GM18526 (cell line): ENCODE data around the gene SHISA9.

Experiments
- POLR2A ChIP-seq: IDR thresholded peaks from 3 replicates; pipeline ENCODE4 v1.6.1; 2011; ENCODE audit not compliant: insufficient read length; ENCODE audit errors: extremely low read depth

SHISA9 gene

DNA sequence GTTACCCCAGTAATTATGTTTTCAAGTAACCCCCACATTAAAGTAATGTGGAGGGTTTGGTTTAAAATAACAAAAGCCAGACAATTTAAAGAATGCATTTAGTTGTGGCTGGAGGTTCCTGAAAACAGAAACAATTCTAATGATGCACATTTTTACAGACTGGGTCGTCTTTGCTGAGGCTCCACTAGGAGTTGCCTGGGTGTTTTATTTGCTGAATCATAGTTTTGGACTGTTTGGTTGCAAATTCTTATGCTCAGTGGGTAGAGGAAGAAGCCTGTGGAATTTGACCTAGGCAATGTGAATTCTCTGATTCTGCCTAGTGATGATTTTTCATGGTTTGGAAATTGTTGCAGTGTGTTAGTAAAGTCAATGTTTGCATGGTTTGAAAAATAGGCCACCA, 16.3 kb downstream of the SHISA9 start:
- no peak for TF ChIP-seq POLR2A

GRCh38 chr16:12920739-12921138, 19.3 kb downstream of the SHISA9 start:
- TF ChIP-seq POLR2A, result no peak

DNA sequence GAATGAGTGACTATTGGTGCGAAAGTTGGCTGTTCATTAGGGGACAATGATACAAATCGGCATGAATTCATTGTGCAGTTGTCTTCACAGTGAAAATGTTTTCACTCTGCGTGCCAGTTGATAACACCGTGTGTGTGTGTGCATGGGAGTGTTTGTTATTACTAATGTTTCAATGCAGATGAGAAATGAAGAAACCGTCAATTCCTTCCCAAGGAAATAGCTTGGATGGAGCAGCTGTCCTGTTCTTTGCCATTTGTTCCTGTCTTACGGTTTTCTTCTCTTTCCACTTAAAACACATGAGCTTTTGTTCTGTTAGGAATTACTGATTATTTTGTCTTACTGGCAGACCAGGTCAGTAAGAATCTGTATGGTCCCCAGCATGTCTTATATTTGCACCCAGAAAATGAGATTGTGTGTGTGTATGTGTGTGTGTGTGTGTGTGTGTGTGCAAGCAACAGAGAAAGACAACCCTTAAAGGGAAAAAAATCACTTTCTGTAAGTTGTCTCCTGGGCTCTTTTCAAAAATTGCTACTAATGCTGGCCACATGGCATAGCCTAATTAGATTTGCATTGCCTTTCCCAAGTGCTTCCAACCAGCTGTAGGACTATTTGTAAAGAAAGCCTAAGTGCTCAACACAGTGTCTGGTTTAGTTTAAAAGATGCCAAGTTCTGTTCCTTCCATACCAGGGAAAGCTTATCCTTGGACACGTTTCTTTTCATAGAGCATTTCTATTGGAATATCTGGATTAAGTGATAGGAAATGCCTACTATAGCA, 23.8 kb downstream of the SHISA9 start:
- no peak for TF ChIP-seq POLR2A

DNA sequence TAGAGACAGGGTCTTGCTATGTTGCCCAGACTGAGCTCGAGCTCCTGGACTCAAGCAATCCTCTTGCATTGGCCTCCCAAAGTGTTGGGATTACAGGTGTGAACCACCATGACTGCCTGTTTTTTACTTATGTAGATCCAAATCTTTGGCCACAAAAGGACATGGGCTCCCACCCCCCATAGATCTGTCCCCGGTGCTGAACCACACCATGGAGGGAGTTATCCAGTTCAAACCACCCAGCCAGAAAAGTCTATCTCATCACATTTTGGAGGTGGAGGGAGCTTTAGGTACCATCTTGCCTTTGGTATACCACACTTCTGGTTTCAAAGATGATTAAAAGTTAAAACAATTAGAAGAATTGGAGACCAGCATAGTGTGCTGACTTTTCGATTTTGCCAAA, 26.2 kb downstream of the SHISA9 start:
- TF ChIP-seq POLR2A, result no peak

DNA sequence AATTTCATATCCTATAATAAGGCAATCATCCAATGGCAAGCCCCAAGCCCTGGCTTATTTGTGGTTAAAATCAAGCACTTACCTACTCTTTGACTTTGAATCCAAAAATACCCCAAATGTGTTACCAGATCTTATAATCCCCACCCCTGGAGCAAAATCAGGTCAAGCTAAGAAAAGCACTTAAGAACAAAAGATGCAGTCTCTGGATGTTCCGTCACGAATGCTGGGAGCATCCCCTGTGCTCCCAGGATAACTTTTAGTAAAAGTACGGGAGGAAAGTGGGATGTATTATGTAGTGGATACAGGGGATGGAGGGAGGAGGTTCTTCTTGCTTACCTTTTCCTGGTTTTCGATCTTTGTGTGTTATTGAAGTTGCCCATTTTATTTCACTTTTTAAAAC, 29.5 kb downstream of the SHISA9 start:
- no peak for TF ChIP-seq POLR2A

- no peak for TF ChIP-seq POLR2A
Measured at GRCh38 chr16:12936391-12936790, 35.0 kb downstream of the SHISA9 start.

DNA sequence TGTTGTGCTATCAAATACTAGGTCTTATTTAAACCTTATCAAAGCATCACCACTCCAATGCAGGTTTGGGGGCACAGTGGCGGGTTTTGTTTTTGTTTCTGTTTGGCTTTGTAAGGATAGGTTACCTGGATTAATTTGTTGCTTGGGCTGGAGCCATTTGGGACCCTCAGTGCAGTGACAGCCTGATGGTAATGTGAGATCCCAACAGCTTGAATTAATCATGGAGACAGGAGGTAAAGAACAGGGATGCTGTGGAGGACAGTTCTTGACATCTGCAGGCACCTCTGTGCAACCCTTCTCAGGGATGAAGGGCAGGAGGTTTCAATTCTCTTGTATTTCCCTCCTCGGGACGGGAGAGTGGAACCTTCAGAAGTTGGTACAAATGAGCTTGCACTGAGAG, 40.5 kb downstream of the SHISA9 start:
- no peak for TF ChIP-seq POLR2A

DNA sequence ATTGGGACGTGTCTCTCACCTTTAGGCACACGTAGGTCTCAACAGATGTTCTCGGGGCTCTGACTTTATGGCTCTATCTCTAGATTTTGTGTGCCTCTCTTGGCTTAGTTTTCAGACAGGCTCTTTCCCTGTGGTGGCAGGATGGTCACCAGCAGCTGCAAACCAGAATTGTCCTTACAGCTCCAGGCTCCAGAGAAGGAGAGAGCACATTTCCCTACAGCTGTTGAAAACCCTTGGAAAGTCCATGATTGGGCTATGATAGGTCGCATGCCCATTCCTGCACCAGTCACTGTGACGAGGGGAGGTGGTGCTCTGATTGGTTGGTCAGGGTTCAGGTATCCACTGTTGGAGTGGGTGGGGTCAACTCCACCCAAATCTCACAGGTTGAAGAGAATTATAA, 41.5 kb downstream of the SHISA9 start:
- TF ChIP-seq POLR2A, result no peak

DNA sequence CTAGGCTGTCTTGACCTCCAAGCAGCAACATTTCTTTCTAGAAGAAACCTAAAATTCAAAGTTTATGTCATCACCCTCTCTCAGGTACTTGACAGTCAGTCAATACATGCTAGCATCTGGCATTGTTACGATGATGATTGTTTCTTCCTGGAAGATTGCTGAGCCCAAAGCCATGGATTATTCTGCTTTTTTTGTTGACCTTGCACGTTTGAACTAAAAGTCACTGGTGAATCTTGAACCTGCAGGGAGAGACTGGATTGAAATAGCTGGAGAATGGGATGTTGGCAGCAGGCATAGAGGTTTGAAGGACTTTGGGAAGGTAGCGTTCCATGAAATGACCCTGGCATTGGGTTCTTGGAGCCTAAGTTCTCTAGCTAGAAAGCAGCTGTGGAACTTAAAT, 42.9 kb downstream of the SHISA9 start:
- TF ChIP-seq POLR2A, result no peak

GRCh38 chr16:12951392-12951791, 50.0 kb downstream of the SHISA9 start:
- no peak for TF ChIP-seq POLR2A

- TF ChIP-seq POLR2A, result no peak
Measured at GRCh38 chr16:12951976-12952375, 50.6 kb downstream of the SHISA9 start.

DNA sequence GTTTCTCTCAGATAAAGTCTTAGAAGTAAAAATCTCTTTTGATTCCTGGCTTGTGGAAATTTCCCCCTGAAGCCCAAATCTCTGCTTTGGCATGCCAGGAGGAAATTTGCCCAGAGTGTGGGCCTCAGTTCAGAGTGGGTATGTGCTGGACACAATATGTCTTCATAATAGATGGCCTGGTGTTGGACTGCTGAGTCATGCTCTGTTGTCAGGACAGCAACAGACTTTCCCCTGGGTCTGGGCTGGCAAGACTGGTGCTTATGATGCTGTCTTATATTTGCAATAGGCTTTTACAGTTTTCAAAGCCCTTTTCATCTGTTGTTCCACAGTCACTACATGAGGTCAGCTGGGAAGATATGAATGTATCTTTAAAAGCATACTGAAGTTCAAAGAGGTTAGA, 57.0 kb downstream of the SHISA9 start:
- TF ChIP-seq POLR2A, result no peak

- no peak for TF ChIP-seq POLR2A
Measured at GRCh38 chr16:12959072-12959471, 57.7 kb downstream of the SHISA9 start.

DNA sequence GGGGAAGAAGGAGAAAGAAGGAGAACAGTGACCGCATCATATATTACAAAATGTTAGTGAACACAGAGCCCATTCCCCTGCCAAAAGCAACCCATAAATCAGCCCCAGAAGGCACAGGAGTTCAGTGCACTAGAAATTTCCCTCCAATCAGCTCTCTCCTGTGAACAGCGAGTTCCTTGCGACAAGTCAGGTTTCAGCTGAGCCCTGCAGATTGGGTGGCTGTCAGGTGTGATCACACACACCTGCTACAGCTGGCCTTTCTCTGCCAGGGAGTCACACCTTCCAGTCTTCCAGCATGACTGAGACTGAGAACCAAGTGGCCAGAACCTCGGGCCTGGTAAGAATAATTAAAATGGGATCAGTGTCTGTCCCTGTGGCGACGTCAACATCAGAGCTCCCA, 60.2 kb downstream of the SHISA9 start:
- no peak for TF ChIP-seq POLR2A

DNA sequence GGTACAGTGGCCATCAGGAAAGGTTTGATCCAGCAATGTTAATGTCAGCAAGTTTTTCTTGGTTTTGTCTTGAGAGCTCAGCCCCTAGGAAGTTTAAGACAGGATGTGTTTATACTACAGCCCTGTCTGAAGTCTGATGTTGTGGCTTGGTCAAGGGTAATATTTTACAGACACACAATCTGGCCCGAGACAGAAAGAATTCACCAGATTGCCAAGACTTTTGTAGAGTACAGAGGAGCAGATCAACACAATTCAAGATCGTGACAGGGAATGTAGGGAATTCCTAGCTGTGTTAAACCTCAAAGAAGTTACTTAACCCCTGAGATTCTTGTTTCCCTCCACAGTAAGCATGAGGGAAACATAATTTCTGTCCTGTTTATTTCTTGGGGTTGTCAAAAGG, 63.1 kb downstream of the SHISA9 start:
- TF ChIP-seq POLR2A, result no peak

- TF ChIP-seq POLR2A, result no peak
Measured at GRCh38 chr16:12965274-12965804, 63.9 kb downstream of the SHISA9 start.

DNA sequence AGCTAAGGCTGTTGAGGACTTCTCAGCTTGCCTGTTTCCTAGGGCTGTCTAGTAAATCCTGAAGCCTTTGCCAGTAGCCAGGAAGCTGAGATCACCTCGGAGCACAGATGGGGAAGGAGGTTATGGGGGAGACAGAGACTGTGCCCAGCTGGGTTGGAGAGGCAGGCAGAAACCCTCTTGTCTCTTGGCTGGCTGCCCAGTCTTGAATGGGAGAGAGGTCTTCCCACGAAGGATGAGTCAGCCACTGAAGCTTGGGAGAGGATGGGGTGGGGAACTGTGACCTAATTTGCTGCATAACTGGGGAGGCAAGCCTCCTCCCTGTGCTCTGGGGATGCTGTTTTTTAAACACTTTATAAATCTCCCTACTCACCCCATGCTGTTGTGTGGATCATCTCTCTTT, 69.8 kb downstream of the SHISA9 start:
- no peak for TF ChIP-seq POLR2A

- TF ChIP-seq POLR2A, result no peak
Measured at GRCh38 chr16:12972246-12972645, 70.8 kb downstream of the SHISA9 start.

DNA sequence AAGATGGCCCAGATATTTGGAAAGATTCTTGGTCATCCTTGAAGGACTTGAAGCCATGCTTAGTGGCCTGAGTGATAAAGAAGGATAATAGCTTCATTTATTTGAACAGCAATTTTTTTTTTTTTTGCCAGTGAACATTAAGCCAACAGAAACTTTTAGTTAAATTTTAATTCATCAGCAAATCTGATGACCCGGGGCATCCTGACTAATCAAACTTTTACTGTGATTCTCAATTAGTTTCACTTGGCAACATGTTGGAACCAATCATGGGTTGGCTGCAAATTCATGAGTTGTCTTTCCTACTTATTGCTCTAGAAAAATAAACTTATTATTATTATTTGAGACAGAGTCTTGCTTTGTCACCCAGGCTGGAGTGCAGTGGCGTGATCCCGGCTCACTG, 74.4 kb downstream of the SHISA9 start:
- no peak for TF ChIP-seq POLR2A
